ENCODE measurements around the gene HSPA1A. TPM values are rescaled to one million over a fixed set of nuclear protein-coding genes. Genes with fewer than 3 reads are reported as not detected.

The HSPA1A gene
- total and polyA plus RNA-seq, 9 of the 15 experiments (the other 6 are each of a cell fraction or from before 2014, with no cell fraction given), result 2.2 to 273 (median 107) TPM

GRCh38 chr6:31831350-31832215 lies 16.2 kb downstream of the HSPA1A start (continued):
- TF ChIP-seq SNAPC5 (CRISPR knock-in tag; IDR thresholded peaks at IDR 0.05), result no peak
- no peak for TF ChIP-seq ZNF41 (CRISPR knock-in tag; conservative IDR thresholded peaks at IDR 0.05)
- no peak for TF ChIP-seq CREB5 (CRISPR knock-in tag; IDR thresholded peaks at IDR 0.05)
- TF ChIP-seq SRSF3 (IDR thresholded peaks at IDR 0.05; ENCODE audit: insufficient read depth, low read length), result no peak
- no peak for TF ChIP-seq POLR3A (IDR thresholded peaks at IDR 0.05; ENCODE audit: borderline replicate concordance, extremely low read depth, insufficient read depth, insufficient read length)
- TF ChIP-seq ZFX (CRISPR knock-in tag; IDR thresholded peaks at IDR 0.05), result no peak
- no peak for TF ChIP-seq ARID1B (IDR thresholded peaks at IDR 0.05)
- no peak for TF ChIP-seq ZNF146 (CRISPR knock-in tag; IDR thresholded peaks at IDR 0.05; ENCODE audit: unreplicated experiment)
- no peak for TF ChIP-seq RFX5 (IDR thresholded peaks at IDR 0.05; ENCODE audit: low read depth, low read length)
- 0 out of 2 replicates have a peak, but pooled peaks have one; percentile 48 for TF ChIP-seq EHMT2 (IDR thresholded peaks at IDR 0.05)
- TF ChIP-seq MCM7 (IDR thresholded peaks at IDR 0.05), result no peak
- TF ChIP-seq NFXL1 (CRISPR knock-in tag; IDR thresholded peaks at IDR 0.05), result no peak
- TF ChIP-seq TCF7L2 (IDR thresholded peaks at IDR 0.05; ENCODE audit: low read depth, low read length), result no peak
- peak in 1 of 2 experiments; percentile 72; a peak in 1 of 4 replicates for TF ChIP-seq SRF (CRISPR knock-in tag; IDR thresholded peaks at IDR 0.05)
- peak; percentile 82 for TF ChIP-seq NFE2 (IDR thresholded peaks at IDR 0.05; ENCODE audit: low read depth)
- TF ChIP-seq, protein P1, sequence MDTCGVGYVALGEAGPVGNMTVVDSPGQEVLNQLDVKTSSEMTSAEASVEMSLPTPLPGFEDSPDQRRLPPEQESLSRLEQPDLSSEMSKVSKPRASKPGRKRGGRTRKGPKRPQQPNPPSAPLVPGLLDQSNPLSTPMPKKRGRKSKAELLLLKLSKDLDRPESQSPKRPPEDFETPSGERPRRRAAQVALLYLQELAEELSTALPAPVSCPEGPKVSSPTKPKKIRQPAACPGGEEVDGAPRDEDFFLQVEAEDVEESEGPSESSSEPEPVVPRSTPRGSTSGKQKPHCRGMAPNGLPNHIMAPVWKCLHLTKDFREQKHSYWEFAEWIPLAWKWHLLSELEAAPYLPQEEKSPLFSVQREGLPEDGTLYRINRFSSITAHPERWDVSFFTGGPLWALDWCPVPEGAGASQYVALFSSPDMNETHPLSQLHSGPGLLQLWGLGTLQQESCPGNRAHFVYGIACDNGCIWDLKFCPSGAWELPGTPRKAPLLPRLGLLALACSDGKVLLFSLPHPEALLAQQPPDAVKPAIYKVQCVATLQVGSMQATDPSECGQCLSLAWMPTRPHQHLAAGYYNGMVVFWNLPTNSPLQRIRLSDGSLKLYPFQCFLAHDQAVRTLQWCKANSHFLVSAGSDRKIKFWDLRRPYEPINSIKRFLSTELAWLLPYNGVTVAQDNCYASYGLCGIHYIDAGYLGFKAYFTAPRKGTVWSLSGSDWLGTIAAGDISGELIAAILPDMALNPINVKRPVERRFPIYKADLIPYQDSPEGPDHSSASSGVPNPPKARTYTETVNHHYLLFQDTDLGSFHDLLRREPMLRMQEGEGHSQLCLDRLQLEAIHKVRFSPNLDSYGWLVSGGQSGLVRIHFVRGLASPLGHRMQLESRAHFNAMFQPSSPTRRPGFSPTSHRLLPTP (IDR thresholded peaks at IDR 0.05; ENCODE audit: borderline replicate concordance, extremely low read depth, insufficient read length), result no peak
- no peak for TF ChIP-seq SETDB1 (IDR thresholded peaks at IDR 0.05; ENCODE audit: low read length)
- no peak for TF ChIP-seq MEF2D (tag; conservative IDR thresholded peaks at IDR 0.05; ENCODE audit: low read depth)
- no peak for TF ChIP-seq NR0B1 (IDR thresholded peaks at IDR 0.05; ENCODE audit: partially characterized antibody)
- no peak for TF ChIP-seq NFIX (CRISPR knock-in tag; IDR thresholded peaks at IDR 0.05; ENCODE audit: low read depth)
- TF ChIP-seq MCM5 (IDR thresholded peaks at IDR 0.05; ENCODE audit: low read depth), result no peak
- no peak for TF ChIP-seq POLR3G (IDR thresholded peaks at IDR 0.05; ENCODE audit: extremely low read depth, insufficient read length, insufficient replicate concordance)
- peak; percentile 92; the same call in 1 of the 2 replicates for TF ChIP-seq ZBED1 (IDR thresholded peaks at IDR 0.05)
- TF ChIP-seq RUNX1 (IDR thresholded peaks at IDR 0.05; ENCODE audit: low read depth), result no peak
